ENCODE data around the gene GLDN. TPM values are rescaled to one million over a fixed set of nuclear protein-coding genes. Genes with fewer than 3 reads are reported as not detected.
A peak's percentile ranks its signal among the peaks of the same experiment; 100 is the strongest.

GLDN gene
- total RNA-seq, 1 donor from 2014 or later: 9.1 TPM

- ATAC-seq (ENCODE audit: poor library complexity) (no peak), DNase-seq (no peak)
- intact Hi-C loops (cut with DNase I): no loop called here
Observed at GRCh38 chr15:51320843-51321242, 20.6 kb upstream of the GLDN start.

GRCh38 chr15:51321316-51321715, 20.1 kb upstream of the GLDN start:
- intact Hi-C loops (cut with DNase I): no loop called here
- ATAC-seq (ENCODE audit: poor library complexity) (no peak), DNase-seq (no peak)

GRCh38 chr15:51322621-51323296, 18.7 kb upstream of the GLDN start:
- peak; percentile 83 for ATAC-seq (ENCODE audit: poor library complexity)

GRCh38 chr15:51323749-51324148, 17.7 kb upstream of the GLDN start:
- intact Hi-C loops (cut with DNase I): no loop called here
- DNase-seq (no peak), ATAC-seq (ENCODE audit: poor library complexity) (peak; percentile 21)

More at GRCh38 chr15:51322621-51323296, 18.7 kb upstream of the GLDN start:
- DNase-seq: peak; percentile 76
- intact Hi-C loops (cut with DNase I): no loop called here

GRCh38 chr15:51325167-51325566, 16.3 kb upstream of the GLDN start:
- intact Hi-C loops (cut with DNase I): no loop called here
- ATAC-seq (ENCODE audit: poor library complexity) (no peak), DNase-seq (no peak)

- intact Hi-C loops (cut with DNase I): no loop called here
- no peak for DNase-seq
- ATAC-seq (ENCODE audit: poor library complexity): no peak
Observed at GRCh38 chr15:51327081-51327480, 14.4 kb upstream of the GLDN start.

GRCh38 chr15:51328926-51329325, 12.5 kb upstream of the GLDN start:
- intact Hi-C loops (cut with DNase I): no loop called here
- no peak for DNase-seq

GRCh38 chr15:51331141-51331540, 10.3 kb upstream of the GLDN start:
- ATAC-seq (ENCODE audit: poor library complexity) (no peak), DNase-seq (no peak)
- intact Hi-C loops (cut with DNase I): no loop called here

More at GRCh38 chr15:51328926-51329325, 12.5 kb upstream of the GLDN start:
- ATAC-seq (ENCODE audit: poor library complexity): no peak

- no peak for DNase-seq
- ATAC-seq (ENCODE audit: poor library complexity): peak; percentile 49
- intact Hi-C loops (cut with DNase I): no loop called here
Observed at GRCh38 chr15:51332206-51333147, 9.0 kb upstream of the GLDN start.

- DNase-seq: no peak
- intact Hi-C loops (cut with DNase I): no loop called here
- no peak for ATAC-seq (ENCODE audit: poor library complexity)
Observed at GRCh38 chr15:51333571-51333970, 7.9 kb upstream of the GLDN start.

GRCh38 chr15:51334011-51334451, 7.4 kb upstream of the GLDN start:
- DNase-seq (no peak), ATAC-seq (ENCODE audit: poor library complexity) (no peak)
- intact Hi-C loops (cut with DNase I): no loop called here

GRCh38 chr15:51335087-51335486, 6.4 kb upstream of the GLDN start:
- DNase-seq (no peak), ATAC-seq (ENCODE audit: poor library complexity) (no peak)
- intact Hi-C loops (cut with DNase I): no loop called here

- intact Hi-C loops (cut with DNase I): no loop called here
Observed at GRCh38 chr15:51335538-51336410, 5.7 kb upstream of the GLDN start.

GRCh38 chr15:51338496-51338895, 3.0 kb upstream of the GLDN start, which contains the start of gene CYP19A1:
CYP19A1 (minus strand) TSS chr15:51338596; CDS start chr15:51242912, 95,684 bp downstream.
- intact Hi-C loops (cut with DNase I): no loop called here
- ATAC-seq (ENCODE audit: poor library complexity): no peak
- DNase-seq: no peak

More at GRCh38 chr15:51335538-51336410, 5.7 kb upstream of the GLDN start:
- ATAC-seq (ENCODE audit: poor library complexity) (peak; percentile 77), DNase-seq (no peak)

GRCh38 chr15:51342227-51342999, 958 bp downstream of the GLDN start:
- ATAC-seq (ENCODE audit: poor library complexity) (no peak), DNase-seq (no peak)
- intact Hi-C loops (cut with DNase I): no loop called here

- DNase-seq (no peak), ATAC-seq (ENCODE audit: poor library complexity) (no peak)
- intact Hi-C loops (cut with DNase I): no loop called here
Observed at GRCh38 chr15:51343466-51343865, 2.0 kb downstream of the GLDN start.

- ATAC-seq (ENCODE audit: poor library complexity) (no peak), DNase-seq (no peak)
- intact Hi-C loops (cut with DNase I): no loop called here
Observed at GRCh38 chr15:51346136-51346535, 4.7 kb downstream of the GLDN start.

- DNase-seq (no peak), ATAC-seq (ENCODE audit: poor library complexity) (no peak)
- intact Hi-C loops (cut with DNase I): no loop called here
Observed at GRCh38 chr15:51348688-51349087, 7.2 kb downstream of the GLDN start.

All from Right ventricle myocardium superior (tissue), 1 donor.